AG04449 (cell line): ENCODE data around the gene PDGFA.
"Not testable (repeated sequence)": the region's sequence is repeated elsewhere in the genome, so short reads cannot be mapped to it uniquely, and the experiment has no call there.

ENCODE experiments used
- CTCF ChIA-PET: fragments of 350-600 bp; formaldehyde crosslinking; extraction: SDS; loops from one replicate; lab custom pipeline; 2021; ENCODE audit warnings: antibody characterized with exemption; lab: Yijun Ruan, JAX
- POLR2A ChIA-PET: fragments of 400-600, 350-600 bp; formaldehyde crosslinking; extraction: SDS; loops from one replicate; lab custom pipeline; 2020; ENCODE audit warnings: antibody characterized with exemption, inconsistent platforms; lab: Yijun Ruan, JAX
- DNase-seq: peaks from one replicate; pipeline ENCODE4 v3.0.0-alpha.2; 2010; ENCODE audit warnings: low read depth, low spot score
- H3K4me3 ChIP-seq: 2 replicates; pipeline ENCODE4 v1.5.1; 2011; ENCODE audit warnings: low read depth, mild to moderate bottlenecking, control low read depth, low read length
- TF ChIP-seq, protein P1 (sequence below): IDR thresholded peaks from one replicate; pipeline ENCODE4 v1.5.1; 2011; ENCODE audit warnings: mild to moderate bottlenecking, moderate library complexity, low read length, control low read depth, inconsistent platforms; ENCODE audit not compliant: insufficient read depth; ENCODE audit errors: missing control alignments

PDGFA gene

DNA sequence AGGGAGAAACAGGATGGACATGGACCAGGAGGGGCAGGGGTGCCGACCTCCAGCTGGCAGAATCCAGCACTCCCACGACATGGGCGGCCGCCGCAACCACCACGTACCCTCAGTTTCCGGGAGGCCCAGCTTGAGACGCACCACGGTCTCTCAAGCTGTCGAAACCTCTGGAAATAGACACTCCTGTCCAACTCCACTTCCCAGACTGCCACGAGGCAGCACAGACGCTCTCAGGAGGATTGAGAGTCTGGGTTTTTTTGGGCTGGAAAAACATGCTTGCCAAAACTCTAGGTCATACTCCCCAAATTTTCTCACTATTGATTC is 37.9 kb upstream of the PDGFA start:
- no peak for DNase-seq
- ChIA-PET POLR2A (no interaction called here), CTCF (no interaction called here)
- TF ChIP-seq, protein P1, sequence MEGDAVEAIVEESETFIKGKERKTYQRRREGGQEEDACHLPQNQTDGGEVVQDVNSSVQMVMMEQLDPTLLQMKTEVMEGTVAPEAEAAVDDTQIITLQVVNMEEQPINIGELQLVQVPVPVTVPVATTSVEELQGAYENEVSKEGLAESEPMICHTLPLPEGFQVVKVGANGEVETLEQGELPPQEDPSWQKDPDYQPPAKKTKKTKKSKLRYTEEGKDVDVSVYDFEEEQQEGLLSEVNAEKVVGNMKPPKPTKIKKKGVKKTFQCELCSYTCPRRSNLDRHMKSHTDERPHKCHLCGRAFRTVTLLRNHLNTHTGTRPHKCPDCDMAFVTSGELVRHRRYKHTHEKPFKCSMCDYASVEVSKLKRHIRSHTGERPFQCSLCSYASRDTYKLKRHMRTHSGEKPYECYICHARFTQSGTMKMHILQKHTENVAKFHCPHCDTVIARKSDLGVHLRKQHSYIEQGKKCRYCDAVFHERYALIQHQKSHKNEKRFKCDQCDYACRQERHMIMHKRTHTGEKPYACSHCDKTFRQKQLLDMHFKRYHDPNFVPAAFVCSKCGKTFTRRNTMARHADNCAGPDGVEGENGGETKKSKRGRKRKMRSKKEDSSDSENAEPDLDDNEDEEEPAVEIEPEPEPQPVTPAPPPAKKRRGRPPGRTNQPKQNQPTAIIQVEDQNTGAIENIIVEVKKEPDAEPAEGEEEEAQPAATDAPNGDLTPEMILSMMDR: no peak
- no peak overlapping the region for H3K4me3 ChIP-seq

DNA sequence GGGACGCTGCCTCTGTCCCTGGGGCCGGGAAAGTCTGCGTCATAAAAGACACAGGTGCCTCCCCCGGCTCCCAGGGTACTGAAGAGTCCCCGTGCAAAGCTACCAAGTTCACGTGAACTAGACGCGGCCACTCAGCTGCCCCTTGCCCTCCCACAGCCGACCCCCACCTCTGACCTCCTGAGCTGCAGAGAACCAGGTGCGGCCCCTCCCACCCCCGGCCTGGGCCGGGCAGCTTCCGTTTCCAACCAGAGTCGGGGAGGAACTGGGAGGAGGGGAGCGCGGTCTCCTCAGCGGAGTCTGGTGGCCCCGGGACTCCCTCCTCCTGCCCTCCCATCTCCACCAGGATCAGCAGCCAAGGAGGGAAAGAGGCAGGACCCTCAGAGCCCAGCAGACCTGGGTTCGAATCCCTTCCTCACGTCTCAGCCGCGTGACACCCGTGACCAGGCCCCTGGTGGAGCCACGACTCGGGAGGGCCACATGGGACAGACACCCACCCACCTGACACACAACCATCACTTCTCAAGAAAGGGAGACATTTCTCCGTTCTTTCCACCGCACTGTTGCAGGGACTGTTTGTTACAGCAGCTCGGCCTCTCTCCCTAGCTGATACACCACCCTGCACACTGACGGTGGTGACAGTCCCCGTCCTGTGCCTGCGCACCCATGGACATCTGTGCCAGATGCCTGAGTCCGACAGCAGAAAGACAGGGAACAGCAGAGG is 37.4 kb upstream of the PDGFA start:
- TF ChIP-seq, protein P1: no peak
- ChIA-PET POLR2A (no interaction called here), CTCF (no interaction called here)
- no peak for DNase-seq
- H3K4me3 ChIP-seq: no peak overlapping the region

DNA sequence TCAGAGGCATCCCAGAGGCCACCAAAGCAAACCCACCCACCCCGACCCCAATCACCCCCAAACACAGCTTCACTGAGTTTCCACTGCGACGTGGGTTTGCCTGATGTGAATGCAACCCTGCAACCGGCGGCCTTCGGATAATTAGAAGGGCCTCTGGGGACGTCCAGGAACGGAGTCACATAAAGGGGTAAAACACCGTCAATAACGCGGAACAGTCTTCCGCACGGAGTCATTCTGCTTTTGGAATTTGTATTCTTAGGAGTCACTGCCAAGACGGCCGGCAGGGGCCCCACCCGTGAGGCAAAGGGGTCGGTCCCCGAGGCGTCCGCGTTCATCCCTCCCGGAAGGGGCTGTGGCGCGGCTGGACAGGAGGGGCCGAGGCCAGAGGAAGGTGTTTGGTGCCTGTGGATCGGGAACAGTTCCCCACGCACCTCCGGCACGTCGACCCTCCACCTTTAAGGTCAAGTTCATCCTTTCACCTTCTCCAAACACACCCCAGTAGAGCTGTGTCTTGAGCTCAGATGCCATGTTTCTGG is 36.7 kb upstream of the PDGFA start:
- DNase-seq: no peak
- no peak overlapping the region for H3K4me3 ChIP-seq
- TF ChIP-seq, protein P1: no peak
- ChIA-PET POLR2A (no interaction called here), CTCF (no interaction called here)

DNA sequence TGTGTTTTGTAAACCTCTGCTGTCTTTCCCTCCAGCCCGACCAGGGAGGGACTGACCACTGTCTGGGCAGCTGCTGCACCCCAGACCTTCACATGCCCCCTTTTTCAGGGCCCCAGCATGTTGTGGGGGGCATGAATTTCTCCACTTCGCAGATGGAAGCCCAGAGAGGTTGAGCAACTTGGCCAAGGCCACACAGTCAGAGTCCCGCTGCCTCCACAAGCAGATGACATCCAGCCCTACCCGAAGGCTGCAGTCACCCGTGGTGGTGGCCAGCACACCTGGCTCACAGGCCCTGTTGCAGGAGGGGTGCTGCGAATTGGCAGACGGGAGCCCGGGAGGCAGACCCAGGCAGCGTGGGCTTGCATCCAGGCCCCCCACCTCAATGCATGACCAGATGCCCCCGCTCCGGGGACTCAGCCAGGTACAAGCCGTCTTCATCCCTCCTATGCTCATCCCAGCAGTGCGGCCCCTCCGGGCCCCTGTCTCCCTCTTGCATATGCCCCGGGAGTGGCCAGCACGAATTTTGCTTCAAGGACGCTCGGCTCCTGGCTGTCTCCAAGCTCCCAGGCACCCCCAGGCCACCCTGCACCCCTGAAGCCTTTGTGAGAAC is 36.0 kb upstream of the PDGFA start:
- ChIA-PET CTCF (no interaction called here), POLR2A (no interaction called here)
- no peak overlapping the region for H3K4me3 ChIP-seq
- DNase-seq: no peak
- TF ChIP-seq, protein P1: no peak

DNA sequence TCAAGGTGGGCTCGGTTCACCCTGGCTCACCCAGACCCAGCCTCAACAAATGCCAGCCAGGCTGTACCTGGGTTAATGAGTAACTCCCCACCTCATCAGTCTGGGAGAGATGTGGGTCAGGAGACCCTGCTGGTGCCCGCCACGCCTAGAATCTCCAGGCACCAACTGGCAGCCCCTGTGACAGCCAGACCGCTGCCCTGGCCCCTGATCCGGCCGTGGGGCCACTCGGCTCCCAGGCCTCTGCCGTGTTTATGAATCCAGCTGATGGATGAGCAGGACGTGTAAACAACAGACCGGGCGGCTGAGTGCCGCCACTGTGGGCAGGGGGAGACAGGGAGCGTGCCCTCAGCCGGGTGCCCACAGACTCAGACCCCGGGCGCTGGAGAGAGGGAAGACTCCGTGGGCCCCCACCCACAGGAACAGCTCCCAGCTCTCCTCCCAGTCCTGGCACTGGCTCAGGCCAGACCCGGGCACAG is 34.0 kb upstream of the PDGFA start:
- DNase-seq: no peak
- H3K4me3 ChIP-seq: no peak overlapping the region
- ChIA-PET POLR2A (interaction anchor here (1.2 kb wide), 1 partner anchor 11 kb away, joined by 3 read pairs; no protein-coding TSS in a partner anchor), CTCF (no interaction called here)
- TF ChIP-seq, protein P1: no peak

DNA sequence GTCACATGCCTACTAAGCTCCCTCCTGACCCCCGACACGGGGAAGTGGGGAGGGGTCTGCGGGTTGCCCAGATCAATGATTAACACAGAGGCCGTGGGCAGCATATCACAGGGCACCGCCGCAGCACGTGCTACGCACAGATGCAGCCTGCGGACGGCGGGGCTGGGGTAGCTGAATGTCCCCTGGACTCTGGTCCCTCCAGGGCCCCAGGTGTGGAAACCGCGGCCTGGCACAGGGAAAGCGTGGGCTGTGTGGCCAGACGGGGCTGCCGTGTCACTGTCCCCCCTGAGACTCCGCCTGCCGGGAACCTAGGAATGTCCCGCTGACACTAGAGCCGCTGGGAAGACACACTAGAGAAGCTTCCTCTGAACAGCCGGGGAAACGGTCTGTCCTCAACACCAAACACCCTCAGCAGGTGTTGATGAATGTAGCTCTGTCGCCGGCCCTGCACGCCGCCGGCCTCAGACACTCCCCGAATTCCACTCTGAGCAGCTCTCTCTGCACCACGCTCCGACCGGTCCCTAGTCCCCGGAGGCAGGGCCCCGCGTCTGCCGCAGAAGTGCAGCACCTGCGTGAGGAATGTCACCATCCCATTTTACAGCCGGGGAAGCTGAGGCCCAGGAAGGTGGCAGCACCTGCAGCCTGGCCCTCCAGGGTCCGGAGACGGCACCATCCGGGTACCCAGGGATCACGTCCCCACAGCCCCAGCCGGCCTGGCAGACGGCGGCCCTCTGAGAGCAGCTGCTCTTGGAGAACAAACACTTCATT is 33.4 kb upstream of the PDGFA start:
- TF ChIP-seq, protein P1: no peak
- ChIA-PET CTCF (no interaction called here), POLR2A (interaction anchor here (0.6 to 1.2 kb wide), 3 partner anchors 10 to 12 kb away, joined by 3 read pairs; no protein-coding TSS in a partner anchor)
- H3K4me3 ChIP-seq: no peak overlapping the region
- DNase-seq: no peak

DNA sequence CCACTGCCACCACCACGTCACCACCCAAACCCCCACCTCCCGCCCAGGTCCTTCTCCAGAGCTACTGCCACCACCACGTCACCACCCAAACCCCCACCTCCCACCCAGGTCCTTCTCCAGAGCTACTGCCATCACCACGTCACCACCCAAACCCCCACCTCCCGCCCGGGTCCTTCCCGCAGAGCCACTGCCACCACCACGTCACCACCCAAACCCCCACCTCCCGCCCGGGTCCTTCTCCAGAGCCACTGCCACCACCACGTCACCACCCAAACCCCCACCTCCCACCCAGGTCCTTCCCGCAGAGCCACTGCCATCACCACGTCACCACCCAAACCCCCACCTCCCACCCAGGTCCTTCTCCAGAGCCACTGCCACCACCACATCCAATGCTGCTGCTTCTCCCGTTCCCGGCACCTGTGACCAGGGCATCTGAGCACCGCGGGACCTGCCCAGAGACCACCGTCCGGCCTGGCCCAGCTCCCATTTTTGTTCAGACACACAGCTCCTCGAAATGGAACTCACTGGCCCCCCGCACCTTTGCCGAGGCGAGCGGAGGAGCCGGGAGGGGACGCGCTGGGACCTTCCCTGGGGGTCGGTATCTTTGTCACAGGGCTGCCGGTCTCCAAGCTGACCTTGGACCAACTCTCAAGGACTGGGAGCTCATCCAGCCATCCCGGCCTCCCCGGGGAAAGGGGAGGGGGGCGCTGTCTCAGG is 32.7 kb upstream of the PDGFA start:
- CTCF ChIA-PET, H3K4me3 ChIP-seq, DNase-seq: not testable (repeated sequence)
- POLR2A ChIA-PET: interaction anchor here (0.6 kb wide), 2 partner anchors 9 to 13 kb away, joined by 3 read pairs; no protein-coding TSS in a partner anchor

DNA sequence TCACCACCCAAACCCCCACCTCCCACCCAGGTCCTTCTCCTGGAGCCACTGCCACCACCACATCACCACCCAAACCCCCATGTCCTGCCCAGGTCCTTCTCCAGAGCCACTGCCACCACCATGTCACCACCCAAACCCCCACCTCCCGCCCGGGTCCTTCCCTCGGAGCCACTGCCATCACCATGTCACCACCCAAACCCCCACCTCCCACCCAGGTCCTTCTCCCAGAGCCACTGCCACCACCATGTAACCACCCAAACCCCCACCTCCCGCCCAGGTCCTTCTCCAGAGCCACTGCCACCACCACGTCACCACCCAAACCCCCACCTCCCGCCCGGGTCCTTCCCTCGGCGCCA is 31.9 kb upstream of the PDGFA start:
- H3K4me3 ChIP-seq, CTCF ChIA-PET, POLR2A ChIA-PET, DNase-seq: not testable (repeated sequence)
